Activated CD8-positive, alpha-beta T cell treated with anti-CD3 and anti-CD28 coated beads, Interleukin-2, amount 10 ng/mL, durations not matched to agents 7 days and 5 days (primary cell): ENCODE data around the gene NFKBIZ. TPM values are rescaled to one million over a fixed set of nuclear protein-coding genes. Genes with fewer than 3 reads are reported as not detected.
"Not testable (repeated sequence)": the region's sequence is repeated elsewhere in the genome, so short reads cannot be mapped to it uniquely, and the experiment has no call there.

Experiments
- ATAC-seq: fragments of 150-1000 bp; cut with Tn5 transposase; one replicate; pipeline ENCODE4 v1.10.0; 2021; ENCODE audit warnings: moderate library complexity
- CTCF ChIA-PET: fragments of 350-600 bp; sonication (Branson Sonifier 250); formaldehyde crosslinking; loops from one replicate; lab custom pipeline; 2021; ENCODE audit warnings: antibody characterized with exemption; lab: Charles Lee
- POLR2A ChIA-PET: fragments of 350-600 bp; sonication (Branson Sonifier 250); formaldehyde crosslinking; loops from one replicate; lab custom pipeline; 2021; ENCODE audit warnings: antibody characterized with exemption; lab: Charles Lee
- DNase-seq: peaks from one replicate; pipeline ENCODE4 v3.0.0-alpha.2; 2020
- H3K27ac Mint-ChIP-seq: one replicate; pipeline ENCODE4 v1.8.0; 2021; ENCODE audit warnings: mild to moderate bottlenecking, mixed read lengths
- H3K27me3 Mint-ChIP-seq: one replicate; pipeline ENCODE4 v1.8.0; 2021; ENCODE audit warnings: low read depth, mixed read lengths
- H3K36me3 Mint-ChIP-seq: one replicate; pipeline ENCODE4 v1.8.0; 2021; ENCODE audit warnings: low read depth, mixed read lengths
- H3K4me1 Mint-ChIP-seq: one replicate; pipeline ENCODE4 v1.8.0; 2021; ENCODE audit warnings: low read depth, mixed read lengths
- H3K4me3 Mint-ChIP-seq: one replicate; pipeline ENCODE4 v1.8.0; 2021; ENCODE audit warnings: mild to moderate bottlenecking, mixed read lengths
- H3K9me3 Mint-ChIP-seq: one replicate; pipeline ENCODE4 v1.8.0; 2022; ENCODE audit warnings: mixed read lengths; ENCODE audit not compliant: insufficient read depth
- total RNA-seq, 2 experiments: library from RNA; stranded (reverse); gene quantifications; one replicate each; pipeline ENCODE4 v1.2.3, GENCODE V29; 2021

NFKBIZ gene
- total RNA-seq, 2 experiments from 2014 or later: 45.3 to 48.1 TPM

GRCh38 chr3:101898752-101899169 is 49.4 kb downstream of the NFKBIZ start:
- ChIA-PET CTCF (interaction anchor here (1.3 to 1.5 kb wide), 2 partner anchors 96 to 326 kb away, joined by 3 to 5 read pairs; no protein-coding TSS in a partner anchor), POLR2A (no interaction called here)
- ATAC-seq (no peak), DNase-seq (no peak)
- no peak overlapping the region for H3K4me3 Mint-ChIP-seq
- H3K36me3 Mint-ChIP-seq: no peaks in the 10 kb centered on the region
- H3K27me3 Mint-ChIP-seq: no peaks in the 10 kb centered on the region
- peaks cover 3% of the 10 kb centered on the region for H3K9me3 Mint-ChIP-seq
- H3K27ac Mint-ChIP-seq: no peak overlapping the region
- peaks cover 9% of the 10 kb centered on the region for H3K4me1 Mint-ChIP-seq

GRCh38 chr3:101900316-101900715 is 51.0 kb downstream of the NFKBIZ start:
- DNase-seq (no peak), ATAC-seq (no peak)
- ChIA-PET CTCF (interaction anchor here (1.5 kb wide), 1 partner anchor 325 kb away, joined by 3 read pairs; no protein-coding TSS in a partner anchor), POLR2A (no interaction called here)
- Mint-ChIP-seq H3K9me3 (no peaks in the 10 kb centered on the region), H3K36me3 (no peaks in the 10 kb centered on the region), H3K4me3 (no peak overlapping the region), H3K4me1 (peaks cover 9% of the 10 kb centered on the region), H3K27ac (no peak overlapping the region), H3K27me3 (no peaks in the 10 kb centered on the region)

GRCh38 chr3:101900736-101901135 is 51.4 kb downstream of the NFKBIZ start:
- H3K4me1 Mint-ChIP-seq: peaks cover 9% of the 10 kb centered on the region
- H3K36me3 Mint-ChIP-seq: no peaks in the 10 kb centered on the region
- POLR2A ChIA-PET: no interaction called here
- H3K4me3 Mint-ChIP-seq: no peak overlapping the region
- no peaks in the 10 kb centered on the region for H3K27me3 Mint-ChIP-seq
- CTCF ChIA-PET: interaction anchor here (1.6 kb wide), 1 partner anchor 10 kb away, joined by 4 read pairs; no protein-coding TSS in a partner anchor
- no peak for ATAC-seq
- DNase-seq: no peak
- H3K27ac Mint-ChIP-seq: no peak overlapping the region
- H3K9me3 Mint-ChIP-seq: no peaks in the 10 kb centered on the region

GRCh38 chr3:101902041-101902440 is 52.7 kb downstream of the NFKBIZ start:
- ChIA-PET CTCF (interaction anchor here (1.6 kb wide), 1 partner anchor 11 kb away, joined by 4 read pairs; no protein-coding TSS in a partner anchor), POLR2A (no interaction called here)
- no peak overlapping the region for H3K27ac Mint-ChIP-seq
- no peak for DNase-seq
- H3K36me3 Mint-ChIP-seq: peaks cover 6% of the 10 kb centered on the region
- peaks cover 3% of the 10 kb centered on the region for H3K9me3 Mint-ChIP-seq
- ATAC-seq: no peak
- no peaks in the 10 kb centered on the region for H3K27me3 Mint-ChIP-seq
- H3K4me1 Mint-ChIP-seq: peaks cover 9% of the 10 kb centered on the region
- no peak overlapping the region for H3K4me3 Mint-ChIP-seq

GRCh38 chr3:101903451-101903871 is 54.1 kb downstream of the NFKBIZ start:
- ATAC-seq (no peak), DNase-seq (no peak)
- ChIA-PET CTCF (no interaction called here), POLR2A (no interaction called here)
- Mint-ChIP-seq H3K36me3 (peaks cover 6% of the 10 kb centered on the region), H3K4me3 (no peak overlapping the region), H3K4me1 (peaks cover 9% of the 10 kb centered on the region), H3K9me3 (peaks cover 3% of the 10 kb centered on the region), H3K27me3 (no peaks in the 10 kb centered on the region), H3K27ac (no peak overlapping the region)

- not testable (repeated sequence) for H3K27me3 Mint-ChIP-seq
Observed at GRCh38 chr3:101905573-101905972, 56.3 kb downstream of the NFKBIZ start.

More at GRCh38 chr3:101905573-101905972, 56.3 kb downstream of the NFKBIZ start:
- POLR2A ChIA-PET, H3K27ac Mint-ChIP-seq, H3K36me3 Mint-ChIP-seq, H3K9me3 Mint-ChIP-seq, H3K4me3 Mint-ChIP-seq, DNase-seq, CTCF ChIA-PET, H3K4me1 Mint-ChIP-seq, ATAC-seq: not testable (repeated sequence)

Other genes starting within 250 kb of the NFKBIZ start
- 10 to 100 TPM; 30.7 to 33.6 TPM for gene ZBTB11, start 172.4 kb upstream of the NFKBIZ start, total RNA-seq
- gene RPL24, start 162.8 kb upstream of the NFKBIZ start, total RNA-seq: 100 to 1,000 TPM; 948 to 978 TPM
- 10 to 100 TPM; 23.3 to 26.2 TPM for gene CEP97, start 124.9 kb upstream of the NFKBIZ start, total RNA-seq
- 10 to 100 TPM; 25.7 to 29.5 TPM for gene NXPE3, start 70.3 kb upstream of the NFKBIZ start, total RNA-seq